Lower lobe of right lung (tissue), 2 donors: Measurements from ENCODE around the gene TMEM108. TPM values are rescaled to one million over a fixed set of nuclear protein-coding genes. Genes with fewer than 3 reads are reported as not detected.

Source experiments
- ATAC-seq, 2 donors: fragments of 200-7000 bp; cut with Tn5 transposase; one replicate each; pipeline ENCODE4 v1.9.1; 2020 to 2022; ENCODE audit warnings: mild to moderate bottlenecking in 2 of 2, moderate library complexity in 2 of 2
- DNase-seq: peaks from one replicate; pipeline ENCODE4 v3.0.0-alpha.2; 2020
- H3K27ac ChIP-seq: fragments of 200-600 bp; one replicate; pipeline ENCODE4 v1.8.0; 2022
- H3K27me3 ChIP-seq: fragments of 200-600 bp; one replicate; pipeline ENCODE4 v1.8.0; 2022; ENCODE audit warnings: low read depth
- H3K36me3 ChIP-seq: fragments of 200-600 bp; one replicate; pipeline ENCODE4 v1.8.0; 2022; ENCODE audit warnings: mild to moderate bottlenecking
- H3K4me1 ChIP-seq: fragments of 200-600 bp; one replicate; pipeline ENCODE4 v1.8.0; 2022
- H3K4me3 ChIP-seq: fragments of 200-600 bp; one replicate; pipeline ENCODE4 v1.8.0; 2022; ENCODE audit warnings: mild to moderate bottlenecking
- H3K9me3 ChIP-seq: fragments of 200-600 bp; one replicate; pipeline ENCODE4 v1.8.0; 2022
- CTCF ChIP-seq: fragments of 200-600 bp; IDR thresholded peaks from one replicate; pipeline ENCODE4 v1.8.0; 2022; ENCODE audit warnings: antibody characterized with exemption, mild to moderate bottlenecking
- intact Hi-C: fragments of 100-400 bp; cut with DNase I; formaldehyde crosslinking; loops from one replicate; pipeline ENCODE4 v1.11.0; 2022
- total RNA-seq: library from RNA; stranded (reverse); fragmentation: NEBNext Ultra II Directional; extraction: Animal tissue kit (Norgen Biotek cat#: 25700); gene quantifications from one replicate; pipeline ENCODE4 v1.2.1, GENCODE V29; 2021
- donor health status: DM: no; HTN: yes; CAD: no; lungs with severe emphysema.

Gene TMEM108
- total RNA-seq, 1 donor from 2014 or later: 18.5 TPM

- Histone ChIP-seq H3K9me3 (no peaks in the 10 kb centered on the region), H3K4me3 (no peak overlapping the region), H3K27me3 (no peaks in the 10 kb centered on the region), H3K36me3 (no peaks in the 10 kb centered on the region), H3K4me1 (no peaks in the 10 kb centered on the region), H3K27ac (no peak overlapping the region)
- ATAC-seq (no peak), DNase-seq (no peak)
- intact Hi-C loops: no loop called here
- no peak for TF ChIP-seq CTCF
Observed at GRCh38 chr3:133249490-133249889, 211.3 kb downstream of the TMEM108 start.

- ATAC-seq (no peak), DNase-seq (no peak)
- no peaks in the 10 kb centered on the region for H3K36me3 ChIP-seq
- H3K9me3 ChIP-seq: no peaks in the 10 kb centered on the region
- H3K27ac ChIP-seq: no peak overlapping the region
- H3K4me3 ChIP-seq: no peak overlapping the region
- intact Hi-C loops: no loop called here
- no peak for TF ChIP-seq CTCF
- H3K27me3 ChIP-seq: no peaks in the 10 kb centered on the region
- H3K4me1 ChIP-seq: no peaks in the 10 kb centered on the region
Observed at GRCh38 chr3:133254151-133254550, 216.0 kb downstream of the TMEM108 start.

- Histone ChIP-seq H3K4me3 (no peak overlapping the region), H3K9me3 (no peaks in the 10 kb centered on the region), H3K36me3 (no peaks in the 10 kb centered on the region), H3K27me3 (no peaks in the 10 kb centered on the region), H3K27ac (no peak overlapping the region), H3K4me1 (no peaks in the 10 kb centered on the region)
- no peak for DNase-seq
- TF ChIP-seq CTCF: no peak
- no peak for ATAC-seq
- intact Hi-C loops: no loop called here
Observed at GRCh38 chr3:133254716-133255115, 216.5 kb downstream of the TMEM108 start.

GRCh38 chr3:133256787-133257483, 218.7 kb downstream of the TMEM108 start:
- ATAC-seq: no peak
- Histone ChIP-seq H3K36me3 (no peaks in the 10 kb centered on the region), H3K27me3 (no peaks in the 10 kb centered on the region), H3K27ac (no peak overlapping the region), H3K9me3 (no peaks in the 10 kb centered on the region), H3K4me3 (no peak overlapping the region), H3K4me1 (no peaks in the 10 kb centered on the region)
- no peak for DNase-seq
- TF ChIP-seq CTCF: no peak
- intact Hi-C loops: no loop called here

GRCh38 chr3:133258358-133258757, 220.2 kb downstream of the TMEM108 start:
- Histone ChIP-seq H3K36me3 (no peaks in the 10 kb centered on the region), H3K4me1 (no peaks in the 10 kb centered on the region), H3K4me3 (no peak overlapping the region), H3K27ac (no peak overlapping the region), H3K27me3 (no peaks in the 10 kb centered on the region), H3K9me3 (no peaks in the 10 kb centered on the region)
- intact Hi-C loops: no loop called here
- ATAC-seq (no peak), DNase-seq (no peak)
- TF ChIP-seq CTCF: no peak
